Activated CD4-positive, alpha-beta T cell treated with anti-CD3 and anti-CD28 coated beads, Interleukin-2, amount 10 ng/mL, durations not matched to agents 7 days and 5 days (primary cell): ENCODE data around the gene PXDC1. TPM values are rescaled to one million over a fixed set of nuclear protein-coding genes. Genes with fewer than 3 reads are reported as not detected.
"Not testable (repeated sequence)": the region's sequence is repeated elsewhere in the genome, so short reads cannot be mapped to it uniquely, and the experiment has no call there.

Source experiments
- CTCF ChIA-PET: fragments of 350-600 bp; sonication (Branson Sonifier 250); formaldehyde crosslinking; loops from one replicate; lab custom pipeline; 2021; ENCODE audit warnings: antibody characterized with exemption; lab: Charles Lee
- POLR2A ChIA-PET: fragments of 350-600 bp; sonication (Branson Sonifier 250); formaldehyde crosslinking; loops from one replicate; lab custom pipeline; 2021; ENCODE audit warnings: antibody characterized with exemption; lab: Charles Lee
- DNase-seq: peaks from one replicate; pipeline ENCODE4 v3.0.0-alpha.2; 2020
- H3K27ac Mint-ChIP-seq: one replicate; pipeline ENCODE4 v1.8.0; 2021; ENCODE audit warnings: mild to moderate bottlenecking, moderate library complexity, mixed read lengths
- H3K27me3 Mint-ChIP-seq: one replicate; pipeline ENCODE4 v1.8.0; 2021; ENCODE audit warnings: mixed read lengths
- H3K36me3 Mint-ChIP-seq: one replicate; pipeline ENCODE4 v1.8.0; 2021; ENCODE audit warnings: low read depth, mixed read lengths
- H3K4me1 Mint-ChIP-seq: one replicate; pipeline ENCODE4 v1.8.0; 2021; ENCODE audit warnings: mixed read lengths
- H3K4me3 Mint-ChIP-seq: one replicate; pipeline ENCODE4 v1.8.0; 2021; ENCODE audit warnings: mild to moderate bottlenecking, moderate library complexity, mixed read lengths
- H3K9me3 Mint-ChIP-seq: one replicate; pipeline ENCODE4 v1.8.0; 2021; ENCODE audit warnings: mixed read lengths
- total RNA-seq, 2 experiments: library from RNA; stranded (reverse); gene quantifications; one replicate each; pipeline ENCODE4 v1.2.3, GENCODE V29; 2021

PXDC1 gene
- total RNA-seq, 2 experiments from 2014 or later: 0.21 TPM; not detected in 1

- CTCF ChIA-PET: no interaction called here
- POLR2A ChIA-PET: no interaction called here
- H3K36me3 Mint-ChIP-seq: no peaks in the 10 kb centered on the region
- H3K27me3 Mint-ChIP-seq: peaks cover 15% of the 10 kb centered on the region
- no peaks in the 10 kb centered on the region for H3K9me3 Mint-ChIP-seq
- H3K27ac Mint-ChIP-seq: no peak overlapping the region
- no peak for DNase-seq
- H3K4me3 Mint-ChIP-seq: no peak overlapping the region
- H3K4me1 Mint-ChIP-seq: no peaks in the 10 kb centered on the region
These were observed 13.9 kb upstream of the PXDC1 start for GRCh38 chr6:3765415-3765814.

GRCh38 chr6:3764516-3765335 is 13.2 kb upstream of the PXDC1 start:
- DNase-seq: no peak
- H3K4me1 Mint-ChIP-seq: no peaks in the 10 kb centered on the region
- H3K27me3 Mint-ChIP-seq: peaks cover 13% of the 10 kb centered on the region
- POLR2A ChIA-PET: no interaction called here
- H3K27ac Mint-ChIP-seq: no peak overlapping the region
- CTCF ChIA-PET: no interaction called here
- no peak overlapping the region for H3K4me3 Mint-ChIP-seq
- no peaks in the 10 kb centered on the region for H3K36me3 Mint-ChIP-seq
- H3K9me3 Mint-ChIP-seq: no peaks in the 10 kb centered on the region

GRCh38 chr6:3762852-3763251 is 11.3 kb upstream of the PXDC1 start:
- DNase-seq: no peak
- H3K36me3 Mint-ChIP-seq: no peaks in the 10 kb centered on the region
- ChIA-PET POLR2A (no interaction called here), CTCF (no interaction called here)
- no peaks in the 10 kb centered on the region for H3K9me3 Mint-ChIP-seq
- no peak overlapping the region for H3K4me3 Mint-ChIP-seq
- H3K27ac Mint-ChIP-seq: no peak overlapping the region
- H3K27me3 Mint-ChIP-seq: peaks cover 11% of the 10 kb centered on the region
- no peaks in the 10 kb centered on the region for H3K4me1 Mint-ChIP-seq

- ChIA-PET CTCF (no interaction called here), POLR2A (no interaction called here)
- Mint-ChIP-seq H3K9me3 (no peaks in the 10 kb centered on the region), H3K4me3 (no peak overlapping the region), H3K4me1 (no peaks in the 10 kb centered on the region), H3K36me3 (no peaks in the 10 kb centered on the region), H3K27ac (no peak overlapping the region), H3K27me3 (peaks cover 11% of the 10 kb centered on the region)
- no peak for DNase-seq
These were observed 10.8 kb upstream of the PXDC1 start for GRCh38 chr6:3762359-3762758.

GRCh38 chr6:3761989-3762270 is 10.4 kb upstream of the PXDC1 start:
- no peak for DNase-seq
- CTCF ChIA-PET: no interaction called here
- Mint-ChIP-seq H3K4me3 (no peak overlapping the region), H3K4me1 (no peaks in the 10 kb centered on the region), H3K27ac (no peak overlapping the region), H3K36me3 (no peaks in the 10 kb centered on the region), H3K27me3 (peaks cover 11% of the 10 kb centered on the region), H3K9me3 (no peaks in the 10 kb centered on the region)
- POLR2A ChIA-PET: no interaction called here

- Mint-ChIP-seq H3K27ac (no peak overlapping the region), H3K4me1 (no peaks in the 10 kb centered on the region), H3K36me3 (no peaks in the 10 kb centered on the region), H3K9me3 (no peaks in the 10 kb centered on the region), H3K4me3 (no peak overlapping the region), H3K27me3 (peaks cover 12% of the 10 kb centered on the region)
- ChIA-PET POLR2A (interaction anchor here (0.6 kb wide), 1 partner anchor 794 kb away, joined by 8 read pairs; no protein-coding TSS in a partner anchor), CTCF (interaction anchor here (1.0 kb wide), 1 partner anchor 89 kb away, joined by 3 read pairs; the partner anchor contains the start of gene FAM50B)
- DNase-seq: no peak
These were observed 8.2 kb upstream of the PXDC1 start for GRCh38 chr6:3759646-3760232.

GRCh38 chr6:3758842-3759144 is 7.3 kb upstream of the PXDC1 start:
- ChIA-PET POLR2A (no interaction called here), CTCF (interaction anchor here (0.8 kb wide), 1 partner anchor 15 kb away, joined by 3 read pairs; no protein-coding TSS in a partner anchor)
- Mint-ChIP-seq H3K9me3 (no peaks in the 10 kb centered on the region), H3K4me1 (no peaks in the 10 kb centered on the region), H3K4me3 (no peak overlapping the region), H3K27ac (no peak overlapping the region), H3K27me3 (peaks cover 12% of the 10 kb centered on the region), H3K36me3 (no peaks in the 10 kb centered on the region)
- no peak for DNase-seq

- H3K9me3 Mint-ChIP-seq, H3K4me3 Mint-ChIP-seq, H3K27ac Mint-ChIP-seq, H3K36me3 Mint-ChIP-seq, DNase-seq, POLR2A ChIA-PET, H3K4me1 Mint-ChIP-seq: not testable (repeated sequence)
- peaks cover 17% of the 10 kb centered on the region for H3K27me3 Mint-ChIP-seq
- CTCF ChIA-PET: interaction anchor here (0.8 kb wide), 1 partner anchor 14 kb away, joined by 3 read pairs; no protein-coding TSS in a partner anchor
These were observed 6.7 kb upstream of the PXDC1 start for GRCh38 chr6:3757998-3758841.

GRCh38 chr6:3757241-3757641 is 5.7 kb upstream of the PXDC1 start:
- Mint-ChIP-seq H3K36me3 (no peaks in the 10 kb centered on the region), H3K9me3 (no peaks in the 10 kb centered on the region), H3K27me3 (peaks cover 27% of the 10 kb centered on the region), H3K4me3 (no peak overlapping the region), H3K27ac (no peak overlapping the region), H3K4me1 (peaks cover 2% of the 10 kb centered on the region)
- ChIA-PET CTCF (no interaction called here), POLR2A (no interaction called here)
- DNase-seq: no peak

GRCh38 chr6:3756546-3756945 is 5.0 kb upstream of the PXDC1 start:
- POLR2A ChIA-PET: no interaction called here

GRCh38 chr6:3755637-3756545 is 4.4 kb upstream of the PXDC1 start:
- peaks cover 32% of the 10 kb centered on the region for H3K27me3 Mint-ChIP-seq
- H3K4me3 Mint-ChIP-seq: no peak overlapping the region
- peaks cover 2% of the 10 kb centered on the region for H3K4me1 Mint-ChIP-seq
- no peak overlapping the region for H3K27ac Mint-ChIP-seq
- ChIA-PET CTCF (interaction anchor here (1.2 to 1.6 kb wide), 3 partner anchors 17 to 111 kb away, joined by 3 to 4 read pairs (median 3); partner anchors contain the start of gene FAM50B), POLR2A (no interaction called here)
- no peaks in the 10 kb centered on the region for H3K36me3 Mint-ChIP-seq
- no peak for DNase-seq
- H3K9me3 Mint-ChIP-seq: no peaks in the 10 kb centered on the region

More at GRCh38 chr6:3756546-3756945, 5.0 kb upstream of the PXDC1 start:
- Mint-ChIP-seq H3K4me1 (peaks cover 2% of the 10 kb centered on the region), H3K36me3 (no peaks in the 10 kb centered on the region), H3K9me3 (no peaks in the 10 kb centered on the region), H3K27ac (no peak overlapping the region), H3K4me3 (no peak overlapping the region), H3K27me3 (peaks cover 27% of the 10 kb centered on the region)
- CTCF ChIA-PET: interaction anchor here (1.6 kb wide), 1 partner anchor 16 kb away, joined by 3 read pairs; no protein-coding TSS in a partner anchor
- DNase-seq: no peak

GRCh38 chr6:3754776-3755175 is 3.3 kb upstream of the PXDC1 start:
- no peak for DNase-seq
- H3K4me1 Mint-ChIP-seq: peaks cover 2% of the 10 kb centered on the region
- no peaks in the 10 kb centered on the region for H3K9me3 Mint-ChIP-seq
- no peak overlapping the region for H3K4me3 Mint-ChIP-seq
- ChIA-PET POLR2A (no interaction called here), CTCF (interaction anchor here (1.2 kb wide), 2 partner anchors 94 to 112 kb away, joined by 3 to 4 read pairs; partner anchors contain the start of gene FAM50B)
- H3K27me3 Mint-ChIP-seq: peaks cover 37% of the 10 kb centered on the region
- no peaks in the 10 kb centered on the region for H3K36me3 Mint-ChIP-seq
- no peak overlapping the region for H3K27ac Mint-ChIP-seq
